ENCODE measurements around the gene COL1A1. TPM values are rescaled to one million over a fixed set of nuclear protein-coding genes. Genes with fewer than 3 reads are reported as not detected.

COL1A1 gene
- total and polyA plus RNA-seq, 2 of the 13 experiments (the other 11 are each of a cell fraction or from before 2014, with no cell fraction given), result 0.05 TPM; not detected in 1

- no peak for TF ChIP-seq NFE2 (CRISPR knock-in tag; IDR thresholded peaks at IDR 0.05)
- TF ChIP-seq AGO2 (optimal IDR thresholded peaks at IDR 0.05; ENCODE audit: low read depth, low read length), result no peak
- TF ChIP-seq ATRX (CRISPR knock-in tag; IDR thresholded peaks at IDR 0.05; ENCODE audit: borderline replicate concordance), result no peak
- no peak for TF ChIP-seq ZNF3 (CRISPR knock-in tag; IDR thresholded peaks at IDR 0.05)
- no peak for TF ChIP-seq AHDC1 (CRISPR knock-in tag; IDR thresholded peaks at IDR 0.05; ENCODE audit: borderline replicate concordance)
- no peak for TF ChIP-seq ZNF10 (CRISPR knock-in tag; IDR thresholded peaks at IDR 0.05; ENCODE audit: borderline replicate concordance, low read depth)
- no peak for TF ChIP-seq ZNF788 (CRISPR knock-in tag; IDR thresholded peaks at IDR 0.05; ENCODE audit: borderline replicate concordance)
- no peak for TF ChIP-seq POGZ (CRISPR knock-in tag; IDR thresholded peaks at IDR 0.05)
- TF ChIP-seq IRF9 (CRISPR knock-in tag; IDR thresholded peaks at IDR 0.05; ENCODE audit: borderline replicate concordance), result no peak
- TF ChIP-seq ELF4 (CRISPR knock-in tag; IDR thresholded peaks at IDR 0.05; ENCODE audit: borderline replicate concordance), result no peak
- no peak for TF ChIP-seq ZNF446 (CRISPR knock-in tag; IDR thresholded peaks at IDR 0.05)
- TF ChIP-seq CBX2 (IDR thresholded peaks at IDR 0.05; ENCODE audit: low read depth, low read length), result no peak
- no peak for TF ChIP-seq CBX2 (CRISPR knock-in tag; IDR thresholded peaks at IDR 0.05; ENCODE audit: low read depth)
- no peak for TF ChIP-seq HNRNPL (IDR thresholded peaks at IDR 0.05; ENCODE audit: low read depth, low read length)
- no peak for TF ChIP-seq TERF1 (CRISPR knock-in tag; IDR thresholded peaks at IDR 0.05)
- no peak for TF ChIP-seq ZNF451 (CRISPR knock-in tag; IDR thresholded peaks at IDR 0.05)
- no peak for TF ChIP-seq KDM1A (CRISPR knock-in tag; IDR thresholded peaks at IDR 0.05)
- no peak for TF ChIP-seq BRCA1 (CRISPR knock-in tag; IDR thresholded peaks at IDR 0.05)
- TF ChIP-seq SMC3 (IDR thresholded peaks at IDR 0.05; ENCODE audit: low read length), result no peak
- no peak for TF ChIP-seq IRX3 (CRISPR knock-in tag; IDR thresholded peaks at IDR 0.05; ENCODE audit: borderline replicate concordance, low read depth)
- no peak for TF ChIP-seq ZNF180 (CRISPR knock-in tag; IDR thresholded peaks at IDR 0.05; ENCODE audit: borderline replicate concordance, low read depth)
- TF ChIP-seq ZIK1 (CRISPR knock-in tag; IDR thresholded peaks at IDR 0.05; ENCODE audit: borderline replicate concordance, low read depth), result no peak
Measured at GRCh38 chr17:50210240-50211225, 9.1 kb upstream of the COL1A1 start (continued).
